OCI-LY7 (cell line): ENCODE data around the gene PLD6. TPM values are rescaled to one million over a fixed set of nuclear protein-coding genes. Genes with fewer than 3 reads are reported as not detected.

Experiments used
- BruUV-seq: library from RNA; stranded (reverse); fragments of 400-500 nt; replicated peaks from 2 replicates; lab custom pipeline; 2021; lab: Mats Ljungman, UMichigan
- CTCF ChIA-PET: fragments of 300-600 bp; sonication (Branson Sonifier 250); formaldehyde crosslinking; loops from one replicate; lab custom pipeline; 2022; ENCODE audit warnings: antibody characterized with exemption; ENCODE audit not compliant: unreplicated experiment; lab: Charles Lee
- POLR2A ChIA-PET: fragments of 300-600 bp; sonication (Branson Sonifier 250); formaldehyde crosslinking; loops from one replicate; lab custom pipeline; 2022; ENCODE audit warnings: antibody characterized with exemption; lab: Charles Lee
- DNase-seq: peaks from one replicate; pipeline ENCODE4 v3.0.0-alpha.2; 2015; ENCODE audit warnings: low spot score
- H2AFZ ChIP-seq: fragments of 200-600 bp; sonication (generic), shearing (Covaris generic); 2 replicates; pipeline ENCODE4 v1.6.1; 2014; ENCODE audit warnings: mild to moderate bottlenecking, antibody characterized with exemption, low read length, moderate library complexity
- H3K27ac ChIP-seq: fragments of 200-600 bp; sonication (generic); 2 replicates; pipeline ENCODE4 v1.5.1; 2014; ENCODE audit warnings: mixed run types, low read depth, mild to moderate bottlenecking, moderate library complexity, low read length, inconsistent platforms; ENCODE audit not compliant: poor library complexity, severe bottlenecking
- H3K36me3 ChIP-seq: fragments of 200-600 bp; sonication (generic); 2 replicates; pipeline ENCODE4 v1.6.1; 2014; ENCODE audit warnings: mild to moderate bottlenecking, antibody characterized with exemption, low read length, moderate library complexity, mixed read lengths; ENCODE audit not compliant: insufficient read depth
- H3K4me1 ChIP-seq: fragments of 200-600 bp; sonication (generic); 2 replicates; pipeline ENCODE4 v1.5.1; 2014; ENCODE audit warnings: mild to moderate bottlenecking, low read length; ENCODE audit not compliant: insufficient read depth, poor library complexity, severe bottlenecking
- H3K4me2 ChIP-seq: fragments of 200-600 bp; sonication (generic); 2 replicates; pipeline ENCODE4 v1.6.1; 2014; ENCODE audit warnings: mild to moderate bottlenecking, low read length
- H3K4me3 ChIP-seq: fragments of 200-600 bp; sonication (generic); 2 replicates; pipeline ENCODE4 v1.5.1; 2014; ENCODE audit warnings: mild to moderate bottlenecking, low read depth, low read length; ENCODE audit not compliant: poor library complexity, severe bottlenecking
- H3K79me2 ChIP-seq: fragments of 200-600 bp; sonication (generic); 2 replicates; pipeline ENCODE4 v1.6.1; 2016; ENCODE audit warnings: low read depth, mild to moderate bottlenecking, low read length, moderate library complexity, mixed read lengths; ENCODE audit not compliant: insufficient read depth
- H3K9me2 ChIP-seq: fragments of 200-600 bp; sonication (generic); 2 replicates; pipeline ENCODE4 v1.6.1; 2016; ENCODE audit warnings: mild to moderate bottlenecking, low read length, mixed read lengths; ENCODE audit not compliant: insufficient read depth
- H3K9me3 ChIP-seq: fragments of 200-600 bp; sonication (generic); 2 replicates; pipeline ENCODE4 v1.6.1; 2014; ENCODE audit warnings: mild to moderate bottlenecking, mixed run types, low read length, mixed read lengths
- H4K20me1 ChIP-seq: fragments of 200-600 bp; sonication (generic); 2 replicates; pipeline ENCODE4 v1.6.1; 2014; ENCODE audit warnings: mild to moderate bottlenecking, antibody characterized with exemption, low read length, moderate library complexity, mixed read lengths; ENCODE audit not compliant: insufficient read depth
- CTCF ChIP-seq: fragments of 200-600 bp; sonication (generic); conservative IDR thresholded peaks from 2 replicates; pipeline ENCODE4 v1.5.1; 2014; ENCODE audit warnings: mild to moderate bottlenecking, antibody characterized with exemption, low read length, moderate library complexity, mixed read lengths
- EZH2phosphoT487 ChIP-seq: fragments of 200-600 bp; sonication (generic); IDR thresholded peaks from 2 replicates; pipeline ENCODE4 v1.6.1; 2018; ENCODE audit warnings: low read depth, borderline replicate concordance, mild to moderate bottlenecking, mixed run types, antibody characterized with exemption, low read length, moderate library complexity, mixed read lengths
- intact Hi-C: fragments of 100-400 bp; cut with micrococcal nuclease; formaldehyde crosslinking; loops from one replicate; pipeline ENCODE4 v1.10.0; 2022; ENCODE audit not compliant: unreplicated experiment
- total RNA-seq, 2 experiments: library from RNA; depleted of rRNA in 1 of 2; stranded (reverse); fragments of >200 nt in 1 of 2; shearing (Covaris generic) in 1 of 2; gene quantifications; 2 replicates each; pipeline ENCODE4 v1.2.3, GENCODE V29; 2014 to 2022

The PLD6 gene
- total RNA-seq, 2 experiments from 2014 or later, result not detected

- ChIA-PET POLR2A (no interaction called here), CTCF (no interaction called here)
- DNase-seq, result no peak
- intact Hi-C loops, result no loop called here
- no peak overlapping the region for H3K4me2 ChIP-seq
- H3K79me2 ChIP-seq, result no peaks in the 10 kb centered on the region
- H2AFZ ChIP-seq, result no peak overlapping the region
- TF ChIP-seq EZH2phosphoT487, result no peak
- TF ChIP-seq CTCF, result no peak
- no peaks in the 10 kb centered on the region for H3K9me2 ChIP-seq
- H3K9me3 ChIP-seq, result no peaks in the 10 kb centered on the region
- no peaks in the 10 kb centered on the region for H3K36me3 ChIP-seq
- no TSS peak for BruUV-seq
- H3K27ac ChIP-seq, result no peak overlapping the region
- H3K4me1 ChIP-seq, result no peaks in the 10 kb centered on the region
- no peaks in the 10 kb centered on the region for H4K20me1 ChIP-seq
- H3K4me3 ChIP-seq, result no peak overlapping the region
Observed at GRCh38 chr17:17167986-17168385, 38.1 kb downstream of the PLD6 start.

- H3K4me1 ChIP-seq, result no peaks in the 10 kb centered on the region
- no peaks in the 10 kb centered on the region for H4K20me1 ChIP-seq
- no peak overlapping the region for H3K27ac ChIP-seq
- no peaks in the 10 kb centered on the region for H3K36me3 ChIP-seq
- H3K79me2 ChIP-seq, result no peaks in the 10 kb centered on the region
- BruUV-seq, result no TSS peak
- ChIA-PET CTCF (no interaction called here), POLR2A (interaction anchor here (0.6 kb wide), 2 partner anchors 11 to 168 kb away, joined by 3 read pairs; no protein-coding TSS in a partner anchor)
- no peak overlapping the region for H3K4me3 ChIP-seq
- intact Hi-C loops, result no loop called here
- no peak for TF ChIP-seq CTCF
- no peak for TF ChIP-seq EZH2phosphoT487
- H3K9me3 ChIP-seq, result no peaks in the 10 kb centered on the region
- H3K4me2 ChIP-seq, result no peak overlapping the region
- DNase-seq, result no peak
- H3K9me2 ChIP-seq, result no peaks in the 10 kb centered on the region
- no peak overlapping the region for H2AFZ ChIP-seq
Observed at GRCh38 chr17:17167356-17167755, 38.8 kb downstream of the PLD6 start.

GRCh38 chr17:17166446-17166845 lies 39.7 kb downstream of the PLD6 start:
- H3K9me2 ChIP-seq, result no peaks in the 10 kb centered on the region
- H3K9me3 ChIP-seq, result no peaks in the 10 kb centered on the region
- H3K36me3 ChIP-seq, result peaks cover 6% of the 10 kb centered on the region; the same call in 1 of the 2 replicates
- TF ChIP-seq EZH2phosphoT487 (no peak), CTCF (no peak)
- H4K20me1 ChIP-seq, result no peaks in the 10 kb centered on the region
- H3K79me2 ChIP-seq, result no peaks in the 10 kb centered on the region
- no peak overlapping the region for H3K4me3 ChIP-seq
- no peaks in the 10 kb centered on the region for H3K4me1 ChIP-seq
- ChIA-PET POLR2A (no interaction called here), CTCF (no interaction called here)
- H2AFZ ChIP-seq, result no peak overlapping the region
- BruUV-seq, result no TSS peak
- intact Hi-C loops, result no loop called here
- no peak for DNase-seq
- no peak overlapping the region for H3K27ac ChIP-seq
- H3K4me2 ChIP-seq, result no peak overlapping the region
